ENCODE data around the gene GTPBP1.

- TF ChIP-seq CTCF (IDR thresholded peaks at IDR 0.05) (no peak), POLR2AphosphoS5 (IDR thresholded peaks at IDR 0.05) (no peak), POLR2A (IDR thresholded peaks at IDR 0.05; ENCODE audit: low read depth) (no peak)
These were observed 18.4 kb downstream of the GTPBP1 start for GRCh38 chr22:38724176-38724575.

Data from esophagus muscularis mucosa (tissue), 3 donors.